HEK293 (cell line): ENCODE data around the gene EIF2B5.

Source experiments
- CTCF ChIA-PET: fragments of 350-600 bp; formaldehyde crosslinking; extraction: SDS; loops from one replicate; lab custom pipeline; 2021; ENCODE audit warnings: antibody characterized with exemption; lab: Yijun Ruan, JAX
- POLR2A ChIA-PET: fragments of 300-600 bp; formaldehyde crosslinking; extraction: SDS; loops from one replicate; lab custom pipeline; 2020; ENCODE audit warnings: antibody characterized with exemption, inconsistent platforms; lab: Yijun Ruan, JAX
- H3K27ac ChIP-seq: fragments of 200-500 bp; sonication (Bioruptor generic); 2 replicates; pipeline ENCODE4 v1.5.1; 2014; ENCODE audit warnings: low read depth, low read length, control low read depth, inconsistent platforms; ENCODE audit errors: extremely low read depth
- H3K36me3 ChIP-seq, 2 experiments: fragments of 200-500 bp in 1 of 2; sonication (Bioruptor generic) in 1 of 2; 1 replicate in 1 of 2; 2 replicates in 1 of 2; pipeline ENCODE4 v1.5.1; 2014 to 2017; ENCODE audit warnings: inconsistent platforms in 2 of 2, low read length in 2 of 2; ENCODE audit not compliant: control insufficient read depth in 2 of 2, insufficient read depth in 1 of 2
- H3K4me1 ChIP-seq: fragments of 200-500 bp; sonication (Bioruptor generic); 2 replicates; pipeline ENCODE4 v1.5.1; 2014; ENCODE audit warnings: mild to moderate bottlenecking, low read length, inconsistent platforms; ENCODE audit not compliant: control insufficient read depth, insufficient read depth
- H3K4me3 ChIP-seq: 2 replicates; pipeline ENCODE4 v1.5.1; 2011; ENCODE audit warnings: low read depth, mild to moderate bottlenecking, control low read depth, low read length, moderate library complexity
- H3K9me3 ChIP-seq: fragments of 200-500 bp; sonication (Bioruptor generic); 2 replicates; pipeline ENCODE4 v1.5.1; 2014; ENCODE audit warnings: low read depth, low read length, inconsistent platforms; ENCODE audit not compliant: control insufficient read depth, insufficient read depth
- MEIS1 ChIP-seq: sonication (generic); formaldehyde crosslinking; IDR thresholded peaks from 2 replicates; pipeline ENCODE4 v1.8.1; 2022; ENCODE audit warnings: missing genetic modification reagents, mild to moderate bottlenecking, borderline replicate concordance
- ZNF114 ChIP-seq: fragments of 450-650 bp; formaldehyde crosslinking; IDR thresholded peaks from 2 replicates; pipeline ENCODE4 v1.5.0; 2017; ENCODE audit warnings: missing biosample characterization, missing genetic modification characterization
- ZNF157 ChIP-seq: fragments of 450-650 bp; formaldehyde crosslinking; IDR thresholded peaks from 2 replicates; pipeline ENCODE4 v1.5.1; 2016; ENCODE audit warnings: missing biosample characterization, missing genetic modification characterization
- ZNF211 ChIP-seq: fragments of 450-650 bp; formaldehyde crosslinking; IDR thresholded peaks from 2 replicates; pipeline ENCODE4 v1.5.1; 2016; ENCODE audit warnings: low read depth, missing biosample characterization, missing genetic modification characterization
- ZNF239 ChIP-seq: fragments of 450-650 bp; formaldehyde crosslinking; IDR thresholded peaks from 2 replicates; pipeline ENCODE4 v1.5.1; 2016; ENCODE audit warnings: missing biosample characterization, missing genetic modification characterization
- ZNF664 ChIP-seq: fragments of 450-650 bp; formaldehyde crosslinking; IDR thresholded peaks from 2 replicates; pipeline ENCODE4 v1.5.1; 2016; ENCODE audit warnings: missing biosample characterization, missing genetic modification characterization
- ZNF830 ChIP-seq: fragments of 450-650 bp; IDR thresholded peaks from 2 replicates; pipeline ENCODE4 v1.5.0; 2018; ENCODE audit warnings: missing biosample characterization, missing genetic modification characterization, low read depth, mild to moderate bottlenecking, moderate library complexity
- ZXDB ChIP-seq: fragments of 450-650 bp; formaldehyde crosslinking; IDR thresholded peaks from 2 replicates; pipeline ENCODE4 v1.5.1; 2016; ENCODE audit warnings: missing biosample characterization, missing genetic modification characterization
- TF ChIP-seq, protein P1 (sequence below): IDR thresholded peaks from 2 replicates; pipeline ENCODE4 v1.6.1; 2011; ENCODE audit warnings: mild to moderate bottlenecking, low read depth, low read length, borderline replicate concordance
- TF ChIP-seq, protein P2 (sequence below): fragments of 450-650 bp; formaldehyde crosslinking; IDR thresholded peaks from 2 replicates; pipeline ENCODE4 v1.5.1; 2016; ENCODE audit warnings: missing biosample characterization, missing genetic modification characterization
- TF ChIP-seq, protein P3 (sequence below): fragments of 450-650 bp; formaldehyde crosslinking; IDR thresholded peaks from 2 replicates; pipeline ENCODE4 v1.5.1; 2016; ENCODE audit warnings: missing biosample characterization, missing genetic modification characterization, borderline replicate concordance
- TF ChIP-seq, protein P4 (sequence below): fragments of 450-650 bp; formaldehyde crosslinking; IDR thresholded peaks from 2 replicates; pipeline ENCODE4 v1.5.1; 2017; ENCODE audit warnings: missing biosample characterization, missing genetic modification characterization
- TF ChIP-seq, protein P5 (sequence below): fragments of 450-650 bp; formaldehyde crosslinking; IDR thresholded peaks from 2 replicates; pipeline ENCODE4 v1.5.1; 2017; ENCODE audit warnings: missing biosample characterization, missing genetic modification characterization

The EIF2B5 gene

DNA sequence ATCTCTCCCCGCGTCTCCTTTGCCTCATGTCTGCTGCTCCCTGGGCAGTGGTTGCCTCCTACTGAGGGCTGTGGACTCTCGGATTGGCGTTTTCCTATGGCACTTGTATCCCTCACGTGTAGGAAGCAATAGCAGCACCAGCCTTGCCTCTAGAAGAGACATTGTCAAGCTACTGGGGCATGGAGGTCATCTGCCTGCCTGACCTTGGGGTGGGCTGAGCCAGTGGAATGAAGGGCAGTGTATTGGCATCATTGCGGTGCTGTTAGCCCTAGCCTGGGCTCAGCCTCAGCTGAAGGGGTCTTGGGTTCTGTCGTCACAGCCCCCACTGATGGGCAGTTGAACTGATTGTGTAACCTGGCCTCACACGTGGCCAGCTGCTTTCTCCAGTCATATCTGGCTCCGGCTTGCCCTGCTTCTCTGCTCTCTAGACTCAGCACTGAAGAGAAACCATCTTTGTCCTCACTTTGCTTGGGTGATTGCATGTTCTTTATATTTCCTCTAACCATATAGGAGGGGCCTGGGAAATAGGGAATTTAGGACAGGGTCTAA lies 58.9 kb downstream of the EIF2B5 start:
- peaks cover 0 to 76% of the 10 kb centered on the region in 2 experiments; a peak in 2 of 3 replicates for H3K36me3 ChIP-seq
- no peaks in the 10 kb centered on the region for H3K4me1 ChIP-seq
- ChIA-PET POLR2A (no interaction called here), CTCF (interaction anchor here (0.7 kb wide), 1 partner anchor 33 kb away, joined by 3 read pairs; no protein-coding TSS in a partner anchor)
- H3K4me3 ChIP-seq, result no peak overlapping the region
- H3K27ac ChIP-seq, result no peak overlapping the region
- H3K9me3 ChIP-seq, result no peaks in the 10 kb centered on the region
- TF ChIP-seq ZNF664 (no peak), ZNF211 (no peak), MEIS1 (CRISPR knock-in tag) (no peak), ZNF114 (tag by site-specific recombination) (no peak), ZNF830 (tag by site-specific recombination) (no peak), ZXDB (tag by site-specific recombination) (no peak), ZNF157 (tag by site-specific recombination) (no peak), ZNF239 (tag by site-specific recombination) (no peak)
- TF ChIP-seq, protein P1, sequence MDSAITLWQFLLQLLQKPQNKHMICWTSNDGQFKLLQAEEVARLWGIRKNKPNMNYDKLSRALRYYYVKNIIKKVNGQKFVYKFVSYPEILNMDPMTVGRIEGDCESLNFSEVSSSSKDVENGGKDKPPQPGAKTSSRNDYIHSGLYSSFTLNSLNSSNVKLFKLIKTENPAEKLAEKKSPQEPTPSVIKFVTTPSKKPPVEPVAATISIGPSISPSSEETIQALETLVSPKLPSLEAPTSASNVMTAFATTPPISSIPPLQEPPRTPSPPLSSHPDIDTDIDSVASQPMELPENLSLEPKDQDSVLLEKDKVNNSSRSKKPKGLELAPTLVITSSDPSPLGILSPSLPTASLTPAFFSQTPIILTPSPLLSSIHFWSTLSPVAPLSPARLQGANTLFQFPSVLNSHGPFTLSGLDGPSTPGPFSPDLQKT, result no peak
- TF ChIP-seq, protein P2, sequence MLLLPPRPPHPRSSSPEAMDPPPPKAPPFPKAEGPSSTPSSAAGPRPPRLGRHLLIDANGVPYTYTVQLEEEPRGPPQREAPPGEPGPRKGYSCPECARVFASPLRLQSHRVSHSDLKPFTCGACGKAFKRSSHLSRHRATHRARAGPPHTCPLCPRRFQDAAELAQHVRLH, result no peak
- TF ChIP-seq, protein P3, sequence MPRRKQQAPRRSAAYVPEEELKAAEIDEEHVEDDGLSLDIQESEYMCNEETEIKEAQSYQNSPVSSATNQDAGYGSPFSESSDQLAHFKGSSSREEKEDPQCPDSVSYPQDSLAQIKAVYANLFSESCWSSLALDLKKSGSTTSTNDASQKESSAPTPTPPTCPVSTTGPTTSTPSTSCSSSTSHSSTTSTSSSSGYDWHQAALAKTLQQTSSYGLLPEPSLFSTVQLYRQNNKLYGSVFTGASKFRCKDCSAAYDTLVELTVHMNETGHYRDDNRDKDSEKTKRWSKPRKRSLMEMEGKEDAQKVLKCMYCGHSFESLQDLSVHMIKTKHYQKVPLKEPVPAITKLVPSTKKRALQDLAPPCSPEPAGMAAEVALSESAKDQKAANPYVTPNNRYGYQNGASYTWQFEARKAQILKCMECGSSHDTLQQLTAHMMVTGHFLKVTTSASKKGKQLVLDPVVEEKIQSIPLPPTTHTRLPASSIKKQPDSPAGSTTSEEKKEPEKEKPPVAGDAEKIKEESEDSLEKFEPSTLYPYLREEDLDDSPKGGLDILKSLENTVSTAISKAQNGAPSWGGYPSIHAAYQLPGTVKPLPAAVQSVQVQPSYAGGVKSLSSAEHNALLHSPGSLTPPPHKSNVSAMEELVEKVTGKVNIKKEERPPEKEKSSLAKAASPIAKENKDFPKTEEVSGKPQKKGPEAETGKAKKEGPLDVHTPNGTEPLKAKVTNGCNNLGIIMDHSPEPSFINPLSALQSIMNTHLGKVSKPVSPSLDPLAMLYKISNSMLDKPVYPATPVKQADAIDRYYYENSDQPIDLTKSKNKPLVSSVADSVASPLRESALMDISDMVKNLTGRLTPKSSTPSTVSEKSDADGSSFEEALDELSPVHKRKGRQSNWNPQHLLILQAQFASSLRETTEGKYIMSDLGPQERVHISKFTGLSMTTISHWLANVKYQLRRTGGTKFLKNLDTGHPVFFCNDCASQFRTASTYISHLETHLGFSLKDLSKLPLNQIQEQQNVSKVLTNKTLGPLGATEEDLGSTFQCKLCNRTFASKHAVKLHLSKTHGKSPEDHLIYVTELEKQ (tag by site-specific recombination), result no peak
- TF ChIP-seq, protein P4, sequence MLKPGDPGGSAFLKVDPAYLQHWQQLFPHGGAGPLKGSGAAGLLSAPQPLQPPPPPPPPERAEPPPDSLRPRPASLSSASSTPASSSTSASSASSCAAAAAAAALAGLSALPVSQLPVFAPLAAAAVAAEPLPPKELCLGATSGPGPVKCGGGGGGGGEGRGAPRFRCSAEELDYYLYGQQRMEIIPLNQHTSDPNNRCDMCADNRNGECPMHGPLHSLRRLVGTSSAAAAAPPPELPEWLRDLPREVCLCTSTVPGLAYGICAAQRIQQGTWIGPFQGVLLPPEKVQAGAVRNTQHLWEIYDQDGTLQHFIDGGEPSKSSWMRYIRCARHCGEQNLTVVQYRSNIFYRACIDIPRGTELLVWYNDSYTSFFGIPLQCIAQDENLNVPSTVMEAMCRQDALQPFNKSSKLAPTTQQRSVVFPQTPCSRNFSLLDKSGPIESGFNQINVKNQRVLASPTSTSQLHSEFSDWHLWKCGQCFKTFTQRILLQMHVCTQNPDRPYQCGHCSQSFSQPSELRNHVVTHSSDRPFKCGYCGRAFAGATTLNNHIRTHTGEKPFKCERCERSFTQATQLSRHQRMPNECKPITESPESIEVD (tag by site-specific recombination), result no peak
- TF ChIP-seq, protein P5, sequence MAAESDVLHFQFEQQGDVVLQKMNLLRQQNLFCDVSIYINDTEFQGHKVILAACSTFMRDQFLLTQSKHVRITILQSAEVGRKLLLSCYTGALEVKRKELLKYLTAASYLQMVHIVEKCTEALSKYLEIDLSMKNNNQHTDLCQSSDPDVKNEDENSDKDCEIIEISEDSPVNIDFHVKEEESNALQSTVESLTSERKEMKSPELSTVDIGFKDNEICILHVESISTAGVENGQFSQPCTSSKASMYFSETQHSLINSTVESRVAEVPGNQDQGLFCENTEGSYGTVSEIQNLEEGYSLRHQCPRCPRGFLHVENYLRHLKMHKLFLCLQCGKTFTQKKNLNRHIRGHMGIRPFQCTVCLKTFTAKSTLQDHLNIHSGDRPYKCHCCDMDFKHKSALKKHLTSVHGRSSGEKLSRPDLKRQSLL (tag by site-specific recombination), result no peak
